Inflammatory macrophage (primary cell): Measurements from ENCODE around the gene IFI30.
A peak's percentile ranks its signal among the peaks of the same experiment; 100 is the strongest.
"Not testable (repeated sequence)": the region's sequence is repeated elsewhere in the genome, so short reads cannot be mapped to it uniquely, and the experiment has no call there.

Experiments used
- DNase-seq, 2 donors: peaks; one replicate each; pipeline ENCODE4 v3.0.0-alpha.2; 2020 to 2022

Gene IFI30

GRCh38 chr19:18152817-18153555, 20.6 kb upstream of the IFI30 start, which contains the start of gene PIK3R2:
Gene PIK3R2 (plus strand): TSS chr19:18153163. CDS start chr19:18155880, 2,717 bp downstream.
- DNase-seq: peak; percentile 100

- no peak for DNase-seq
These were observed 20.0 kb upstream of the IFI30 start for GRCh38 chr19:18153556-18154134.

DNA sequence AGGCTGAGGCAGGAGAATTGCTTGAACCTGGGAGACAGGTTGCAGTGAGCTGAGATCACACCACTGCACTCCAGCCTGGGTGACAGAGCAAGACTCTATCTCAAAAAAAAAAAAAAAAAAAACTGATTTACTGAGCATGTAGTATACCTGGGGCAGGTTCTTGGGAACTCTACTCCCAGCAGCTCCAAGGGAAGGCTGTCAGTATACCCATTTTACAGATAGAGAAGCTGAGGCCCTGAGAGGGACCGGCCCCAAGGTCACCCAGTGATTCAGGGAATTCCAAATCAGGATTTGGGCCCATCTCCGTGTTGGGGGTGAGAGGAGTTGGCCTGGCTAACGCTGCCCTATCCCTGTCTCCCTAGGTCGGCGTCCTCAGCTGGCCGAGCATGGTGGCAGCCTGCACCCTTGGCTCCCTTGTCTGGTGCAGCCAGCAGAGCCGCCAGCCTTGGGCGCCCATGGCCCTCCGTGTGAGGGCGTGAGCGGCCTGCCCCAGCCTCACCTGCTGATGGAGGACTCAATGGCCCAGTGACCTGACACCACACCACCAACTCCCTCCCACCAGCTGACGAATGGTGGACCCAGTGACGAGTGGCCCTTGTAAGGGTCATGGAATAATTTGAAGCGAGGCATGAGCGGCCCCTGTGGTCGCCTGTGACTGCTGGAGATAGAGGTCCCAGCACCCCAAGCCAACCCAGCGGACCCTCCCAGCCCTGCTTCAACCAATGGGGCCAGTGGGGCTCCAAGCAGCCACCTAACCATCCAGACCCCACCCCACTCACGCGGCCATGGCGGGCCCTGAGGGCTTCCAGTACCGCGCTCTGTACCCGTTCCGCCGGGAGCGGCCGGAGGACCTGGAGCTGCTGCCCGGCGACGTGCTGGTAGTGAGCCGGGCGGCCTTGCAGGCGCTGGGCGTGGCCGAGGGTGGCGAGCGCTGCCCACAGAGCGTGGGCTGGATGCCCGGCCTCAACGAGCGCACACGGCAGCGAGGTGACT, 18.2 kb upstream of the IFI30 start:
- DNase-seq: no peak

GRCh38 chr19:18156268-18156667, 17.3 kb upstream of the IFI30 start:
- DNase-seq: no peak

- DNase-seq: peak in 1 of 2 donors; percentile 46
These were observed 16.7 kb upstream of the IFI30 start for GRCh38 chr19:18156841-18157464.

- no peak for DNase-seq
These were observed 16.0 kb upstream of the IFI30 start for GRCh38 chr19:18157465-18158063.

DNA sequence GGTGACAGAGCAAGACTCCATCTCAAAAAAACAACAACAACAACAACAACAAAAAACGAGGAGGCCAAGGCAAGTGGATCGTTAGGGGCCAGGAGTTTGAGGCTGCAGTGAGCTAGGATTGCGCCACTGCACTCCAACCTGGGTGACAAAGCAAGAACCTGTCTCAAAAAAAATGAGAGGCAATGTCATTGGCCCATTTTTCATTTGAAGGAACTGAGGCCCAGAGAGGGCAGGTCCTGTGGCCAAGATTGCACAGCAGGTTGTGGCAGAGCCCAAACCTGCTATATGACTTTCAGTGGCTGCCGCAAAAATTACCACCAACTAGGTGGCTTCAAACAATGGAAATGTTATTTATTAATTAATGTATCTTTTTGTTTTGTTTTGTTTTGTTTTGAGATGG, 15.1 kb upstream of the IFI30 start:
- no peak for DNase-seq

- not testable (repeated sequence) for DNase-seq
These were observed 14.5 kb upstream of the IFI30 start for GRCh38 chr19:18159059-18159616.

GRCh38 chr19:18159810-18160209, 13.8 kb upstream of the IFI30 start:
- DNase-seq: no peak

- DNase-seq: no peak
These were observed 13.1 kb upstream of the IFI30 start for GRCh38 chr19:18160493-18160970.

DNA sequence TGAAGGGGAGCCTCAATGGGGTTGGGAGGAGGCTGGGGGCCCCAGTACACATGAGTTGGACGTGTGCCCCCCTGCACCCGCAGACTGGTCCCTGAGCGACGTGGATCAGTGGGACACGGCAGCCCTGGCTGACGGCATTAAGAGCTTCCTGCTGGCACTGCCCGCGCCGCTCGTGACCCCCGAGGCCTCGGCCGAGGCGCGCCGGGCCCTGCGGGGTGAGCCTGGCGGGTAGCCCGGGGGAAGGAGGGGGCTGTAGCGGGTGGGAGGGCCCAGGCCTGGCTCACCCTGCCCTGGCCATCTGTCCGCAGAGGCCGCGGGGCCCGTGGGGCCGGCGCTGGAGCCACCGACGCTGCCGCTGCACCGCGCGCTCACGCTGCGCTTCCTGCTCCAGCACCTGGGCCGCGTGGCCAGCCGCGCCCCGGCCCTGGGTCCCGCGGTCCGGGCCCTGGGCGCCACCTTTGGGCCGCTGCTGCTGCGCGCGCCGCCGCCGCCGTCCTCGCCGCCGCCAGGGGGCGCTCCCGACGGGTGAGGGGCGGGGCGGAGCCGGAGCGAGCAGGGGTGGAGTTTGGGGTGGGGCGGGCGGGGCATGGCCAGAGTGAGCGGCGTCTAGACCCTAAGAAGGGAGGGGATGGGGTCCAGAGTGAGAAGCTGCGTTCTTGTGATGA, 12.5 kb upstream of the IFI30 start:
- DNase-seq: peak; percentile 66 to 76

GRCh38 chr19:18161636-18162002, 12.0 kb upstream of the IFI30 start:
- no peak for DNase-seq

DNA sequence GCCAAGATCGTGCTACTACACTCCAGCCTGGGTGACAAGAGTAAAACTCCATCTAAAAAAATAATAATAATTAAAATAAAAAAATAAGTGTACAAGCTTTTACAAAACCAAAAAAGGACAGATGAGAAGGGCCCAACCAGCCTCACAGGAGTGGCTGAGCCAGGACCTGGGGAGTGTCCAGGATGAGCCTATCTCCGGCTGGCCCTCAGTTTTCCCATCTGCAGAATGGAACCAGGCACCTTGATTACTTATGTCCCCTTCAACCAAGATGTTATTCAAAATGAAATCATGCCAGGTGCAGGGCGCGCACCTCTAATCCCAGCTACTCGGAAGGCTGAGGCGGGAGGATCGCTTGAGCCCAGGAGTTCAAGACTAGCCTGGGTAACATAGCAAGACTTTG, 9.5 kb upstream of the IFI30 start:
- DNase-seq: no peak

- DNase-seq: no peak
These were observed 7.6 kb upstream of the IFI30 start for GRCh38 chr19:18165794-18166544.

DNA sequence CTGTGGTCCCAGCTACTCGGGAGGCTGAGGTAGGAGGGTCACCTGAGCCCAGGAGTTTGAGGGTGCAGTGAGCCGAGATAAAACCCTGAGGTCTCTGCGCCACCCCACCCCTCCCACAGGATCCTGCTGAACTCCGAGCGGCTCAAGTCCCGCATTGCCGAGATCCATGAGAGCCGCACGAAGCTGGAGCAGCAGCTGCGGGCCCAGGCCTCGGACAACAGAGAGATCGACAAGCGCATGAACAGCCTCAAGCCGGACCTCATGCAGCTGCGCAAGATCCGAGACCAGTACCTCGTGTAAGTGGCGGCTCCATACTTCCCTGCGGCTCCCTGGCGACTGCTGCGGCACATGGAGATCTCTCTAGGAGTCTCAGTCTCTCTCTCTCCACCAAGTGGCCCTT, 6.6 kb upstream of the IFI30 start:
- no peak for DNase-seq

- DNase-seq: peak; percentile 56 to 65
These were observed 5.5 kb upstream of the IFI30 start for GRCh38 chr19:18167975-18168645.

- no peak for DNase-seq
These were observed 4.8 kb upstream of the IFI30 start for GRCh38 chr19:18168673-18169381.

DNA sequence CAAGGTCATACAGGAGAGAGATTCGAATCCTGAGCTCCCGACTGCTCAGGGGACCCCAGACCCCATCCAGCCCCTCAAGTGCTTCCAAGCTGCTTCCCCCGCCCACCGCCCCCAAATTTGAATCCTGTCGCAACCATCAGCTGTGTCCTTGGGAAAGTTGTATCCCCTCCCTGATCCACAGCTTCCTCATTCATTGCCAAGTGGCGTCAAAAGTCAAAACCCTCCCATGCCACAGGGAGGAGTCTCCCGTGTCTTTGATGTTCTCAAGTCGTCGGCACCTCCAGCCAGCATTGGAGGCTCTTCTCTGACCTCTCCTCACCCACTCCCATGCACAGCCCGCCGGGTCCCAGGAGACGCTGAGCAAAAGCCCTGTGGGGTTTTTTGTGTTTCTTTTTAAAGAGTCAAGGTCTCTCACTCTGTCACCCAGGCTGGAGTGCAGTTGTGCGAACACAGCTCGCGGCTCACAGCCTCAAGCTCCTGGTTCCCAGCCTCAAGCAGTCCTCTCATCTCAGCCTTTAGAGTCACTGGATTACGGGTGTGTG, 2.8 kb upstream of the IFI30 start:
- peak; percentile 93 to 94 for DNase-seq
